Heart left ventricle (tissue), 13 donors: ENCODE data around the gene OTUD1.

Experiments used
- CTCF ChIP-seq, 12 donors: fragments of 200-600 bp; sonication (generic) in 4 of 12; IDR thresholded peaks; one replicate each; pipeline versions ENCODE4 v1.5.0 to v1.8.0; 2018 to 2022; ENCODE audit warnings: antibody characterized with exemption in 12 of 12, mild to moderate bottlenecking in 5 of 12
- POLR2A ChIP-seq, 2 donors: fragments of 450-650 bp; IDR thresholded peaks; one replicate each; pipeline ENCODE4 v1.6.1; 2017; ENCODE audit warnings: antibody characterized with exemption in 2 of 2, mild to moderate bottlenecking in 2 of 2, moderate library complexity in 2 of 2
- donor health status: ischemic (EF 13 %, LVEDD 7.1; RV severe dilation, severe dysfunction).
- donor health status: DM: no; HTN: yes; CAD: no.
- donor health status: DM: no; HTN: no; CAD: no.
- donor health status: ischemic (EF 25% LVEDD 6.9; RV normal size, moderate dysfunction).
- donor health status: ischemic (EF 25% LVEDD 5.7; RV mildly dilated, moderate dysfunction).
- donor health status: ischemic (EF 35%, LVEDD 5.7; RV mildly dilated, moderate dysfunction).
- donor health status: nonischemic (EF 11% LVEDD 7.7; RV severe dilation, severe dysfunction).
- donor health status: DM: yes; HTN: yes; CAD: no.
- donor health status: PGD.
- donor health status: ischemic (EF 29% LVEDD 5.4; RV normal size, mild dysfunction).
- donor health status: nonischemic (EF 23%, LVEDD 6.1; RV moderate dilation, normal function).

- TF ChIP-seq CTCF (IDR thresholded peaks at IDR 0.05) (no peak), POLR2A (IDR thresholded peaks at IDR 0.05) (no peak)
These were observed 32.5 kb upstream of the OTUD1 start for GRCh38 chr10:23406409-23406808.
